ACHN (cell line): ENCODE data around the gene ARHGAP10.
"Not testable (repeated sequence)": the region's sequence is repeated elsewhere in the genome, so short reads cannot be mapped to it uniquely, and the experiment has no call there.

Source experiments
- DNase-seq: peaks from one replicate; pipeline ENCODE4 v3.0.0-alpha.2; 2015
- in situ Hi-C: cut with HindIII; loops from 2 replicates; pipeline ENCODE4 v1.10.0; 2017; ENCODE audit warnings: low sequenced_read_pairs, low pct_ligation_motif_present, low pct_unique_long_range_greater_than_20kb

ARHGAP10 gene

GRCh38 chr4:148074462-148074861 is 342.6 kb downstream of the ARHGAP10 start:
- in situ Hi-C loops: no loop called here
- no peak for DNase-seq

- no peak for DNase-seq
- in situ Hi-C loops: no loop called here
Observed at GRCh38 chr4:148075438-148075837, 343.6 kb downstream of the ARHGAP10 start.

GRCh38 chr4:148076964-148077363 is 345.1 kb downstream of the ARHGAP10 start:
- DNase-seq: no peak
- in situ Hi-C loops: no loop called here

- in situ Hi-C loops: no loop called here
- DNase-seq: no peak
Observed at GRCh38 chr4:148077581-148077980, 345.7 kb downstream of the ARHGAP10 start.

- DNase-seq: no peak
- in situ Hi-C loops: no loop called here
Observed at GRCh38 chr4:148078061-148078460, 346.2 kb downstream of the ARHGAP10 start.

GRCh38 chr4:148079961-148080360 is 348.1 kb downstream of the ARHGAP10 start:
- in situ Hi-C loops: no loop called here
- DNase-seq: no peak

GRCh38 chr4:148081267-148081666 is 349.4 kb downstream of the ARHGAP10 start:
- no peak for DNase-seq
- in situ Hi-C loops: no loop called here

- in situ Hi-C loops: no loop called here
Observed at GRCh38 chr4:148081745-148082144, 349.9 kb downstream of the ARHGAP10 start.

GRCh38 chr4:148083073-148083472 is 351.2 kb downstream of the ARHGAP10 start:
- DNase-seq, in situ Hi-C loops: not testable (repeated sequence)

More at GRCh38 chr4:148081745-148082144, 349.9 kb downstream of the ARHGAP10 start:
- DNase-seq: no peak

GRCh38 chr4:148089624-148090023 is 357.7 kb downstream of the ARHGAP10 start:
- in situ Hi-C loops: no loop called here
- DNase-seq: no peak

GRCh38 chr4:148090029-148090428 is 358.1 kb downstream of the ARHGAP10 start:
- DNase-seq: no peak
- in situ Hi-C loops: no loop called here

- in situ Hi-C loops: no loop called here
- DNase-seq: no peak
Observed at GRCh38 chr4:148090503-148091476, 358.9 kb downstream of the ARHGAP10 start.

GRCh38 chr4:148091896-148092295 is 360.0 kb downstream of the ARHGAP10 start:
- DNase-seq: no peak
- in situ Hi-C loops: no loop called here

GRCh38 chr4:148092316-148093014 is 360.6 kb downstream of the ARHGAP10 start:
- no peak for DNase-seq
- in situ Hi-C loops: no loop called here

GRCh38 chr4:148093065-148093464 is 361.2 kb downstream of the ARHGAP10 start:
- in situ Hi-C loops: no loop called here
- no peak for DNase-seq

- DNase-seq: no peak
- in situ Hi-C loops: no loop called here
Observed at GRCh38 chr4:148094149-148094548, 362.3 kb downstream of the ARHGAP10 start.

- in situ Hi-C loops: no loop called here
Observed at GRCh38 chr4:148095346-148095923, 363.5 kb downstream of the ARHGAP10 start.

GRCh38 chr4:148097801-148098200 is 365.9 kb downstream of the ARHGAP10 start:
- no peak for DNase-seq
- in situ Hi-C loops: no loop called here

More at GRCh38 chr4:148095346-148095923, 363.5 kb downstream of the ARHGAP10 start:
- no peak for DNase-seq

GRCh38 chr4:148101235-148101634 is 369.3 kb downstream of the ARHGAP10 start:
- in situ Hi-C loops: no loop called here
- DNase-seq: no peak
